Endothelial cell of umbilical vein (primary cell): ENCODE data around the gene AVPR2. TPM values are rescaled to one million over a fixed set of nuclear protein-coding genes. Genes with fewer than 3 reads are reported as not detected.

ENCODE experiments used
- BruUV-seq: library from RNA; stranded (reverse); fragments of 400-500 nt; replicated peaks from 2 replicates; lab custom pipeline; 2021; lab: Mats Ljungman, UMichigan
- CTCF ChIA-PET: fragments of 300-600, 350-600 bp; sonication (Branson Sonifier 250); formaldehyde crosslinking; loops from one replicate; lab custom pipeline; 2021; ENCODE audit warnings: antibody characterized with exemption, inconsistent platforms; lab: Charles Lee
- POLR2A ChIA-PET: fragments of 300-600, 350-600 bp; sonication (Branson Sonifier 250); formaldehyde crosslinking; loops from one replicate; lab custom pipeline; 2021; ENCODE audit warnings: antibody characterized with exemption, inconsistent platforms; lab: Charles Lee
- DNase-seq: peaks from one replicate; pipeline ENCODE4 v3.0.0-alpha.2; 2011; ENCODE audit warnings: low read depth, low spot score
- FAIRE-seq: peaks from 2 replicates; lab custom pipeline; 2011; peaks lifted over from hg19 to GRCh38; lab: Jason Lieb, UNC
- H2AFZ ChIP-seq: 2 replicates; pipeline ENCODE4 v1.6.0; 2012; ENCODE audit warnings: low read depth, low read length, control low read depth, inconsistent platforms
- H3K27ac ChIP-seq: 2 replicates; pipeline ENCODE4 v1.5.1; 2011; ENCODE audit warnings: low read depth, mild to moderate bottlenecking, control low read depth, low read length, moderate library complexity; ENCODE audit not compliant: insufficient read depth
- H3K27me3 ChIP-seq, 2 experiments: 2 replicates each; pipeline versions ENCODE4 v1.6.0 to v1.6.1; 2011; ENCODE audit warnings: low read length in 2 of 2, mixed read lengths in 1 of 2; ENCODE audit not compliant: control insufficient read depth in 2 of 2, insufficient read depth in 2 of 2
- H3K36me3 ChIP-seq, 2 experiments: 2 replicates in 1 of 2; 3 replicates in 1 of 2; pipeline ENCODE4 v1.5.1; 2011; ENCODE audit warnings: low read length in 2 of 2, mild to moderate bottlenecking in 1 of 2, moderate library complexity in 1 of 2; ENCODE audit not compliant: control insufficient read depth in 2 of 2, insufficient read depth in 2 of 2; ENCODE audit errors: extremely low read depth in 1 of 2
- H3K4me1 ChIP-seq: 3 replicates; pipeline ENCODE4 v1.5.1; 2011; ENCODE audit warnings: mild to moderate bottlenecking, low read length; ENCODE audit not compliant: control insufficient read depth, insufficient read depth; ENCODE audit errors: extremely low read depth
- H3K4me2 ChIP-seq: 2 replicates; pipeline ENCODE4 v1.6.1; 2011; ENCODE audit warnings: low read length, control low read depth, mixed read lengths; ENCODE audit not compliant: insufficient read depth
- H3K4me3 ChIP-seq, 3 experiments: fragments of 200-600 bp in 1 of 3; sonication (generic), shearing (Covaris generic) in 1 of 3; replicated peaks in 1 of 3; 2 replicates each; pipeline ENCODE4 v1.5.1; 2011 to 2016; ENCODE audit warnings: control low read depth in 3 of 3, low read length in 3 of 3, mild to moderate bottlenecking in 2 of 3, inconsistent platforms in 1 of 3, low read depth in 1 of 3, moderate library complexity in 1 of 3; ENCODE audit not compliant: insufficient read depth in 1 of 3
- H3K79me2 ChIP-seq: 2 replicates; pipeline ENCODE4 v1.6.0; 2012; ENCODE audit warnings: low read length, inconsistent platforms; ENCODE audit not compliant: control insufficient read depth, insufficient read depth
- H3K9ac ChIP-seq: replicated peaks from 2 replicates; pipeline ENCODE3; 2011; ENCODE audit warnings: low read length, control low read depth; ENCODE audit not compliant: insufficient read depth; ENCODE audit errors: extremely low read depth
- H3K9me1 ChIP-seq: replicated peaks from 3 replicates; pipeline ENCODE4 v1.6.0; 2011; ENCODE audit warnings: mild to moderate bottlenecking, low read length; ENCODE audit not compliant: control insufficient read depth, insufficient read depth; ENCODE audit errors: extremely low read depth
- H3K9me3 ChIP-seq: replicated peaks from 2 replicates; pipeline ENCODE4 v1.5.1; 2012; ENCODE audit warnings: low read length, inconsistent platforms; ENCODE audit not compliant: control insufficient read depth, insufficient read depth
- H4K20me1 ChIP-seq: replicated peaks from 2 replicates; pipeline ENCODE3; 2011; ENCODE audit warnings: mild to moderate bottlenecking, low read length; ENCODE audit not compliant: control insufficient read depth, insufficient read depth; ENCODE audit errors: extremely low read depth
- EZH2 ChIP-seq: IDR thresholded peaks from 2 replicates; pipeline ENCODE4 v1.6.1; 2012; ENCODE audit warnings: borderline replicate concordance, low read depth, mild to moderate bottlenecking, moderate library complexity, low read length, inconsistent platforms; ENCODE audit not compliant: severe bottlenecking
- FOS ChIP-seq: IDR thresholded peaks from 2 replicates; pipeline ENCODE4 v1.6.1; 2011; ENCODE audit warnings: mild to moderate bottlenecking, low read length, moderate library complexity, borderline replicate concordance; ENCODE audit not compliant: insufficient read depth
- JUN ChIP-seq: IDR thresholded peaks from 2 replicates; pipeline ENCODE4 v1.6.1; 2011; ENCODE audit warnings: borderline replicate concordance, low read depth; ENCODE audit not compliant: insufficient read length, insufficient read depth
- MAX ChIP-seq: IDR thresholded peaks from 2 replicates; pipeline ENCODE4 v1.6.1; 2011; ENCODE audit not compliant: insufficient read depth, insufficient read length
- MYC ChIP-seq: IDR thresholded peaks from one replicate; pipeline ENCODE4 v1.6.1; 2011; ENCODE audit warnings: mild to moderate bottlenecking, low read depth, low read length
- POLR2AphosphoS5 ChIP-seq: IDR thresholded peaks from 2 replicates; pipeline ENCODE4 v1.6.1; 2012; ENCODE audit warnings: low read depth, mild to moderate bottlenecking, control low read depth, low read length, moderate library complexity; ENCODE audit not compliant: insufficient read depth
- dilution Hi-C: fragments of 300-500 bp; cut with MboI; formaldehyde crosslinking; loops from one replicate; pipeline ENCODE4 v1.15.0; 2019; ENCODE audit warnings: low sequenced_read_pairs; ENCODE audit not compliant: extremely low pct_ligation_motif_present
- intact Hi-C: fragments of 100-400 bp; cut with micrococcal nuclease; formaldehyde crosslinking; loops from one replicate; pipeline ENCODE4 v1.10.0; 2022
- polyA plus RNA-seq, 4 experiments: library from polyadenylated mRNA; depleted of rRNA in 3 of 4; stranded (reverse) in 3 of 4; unstranded in 1 of 4; fragments of >200 nt; gene quantifications; 2 replicates each; pipeline versions ENCODE4 v1.2.1 to v1.2.3, GENCODE V29; 2011 to 2012; ENCODE audit warnings: missing spikeins in 1 of 4
- total RNA-seq: library from RNA; stranded (reverse); gene quantifications from 2 replicates; pipeline ENCODE4 v1.2.3, GENCODE V29; 2021

The AVPR2 gene
- total and polyA plus RNA-seq, 2 donors (not counting 3 experiments of a cell fraction or from before 2014, with no cell fraction given): not detected

GRCh38 chrX:153913701-153914100 lies 9.2 kb downstream of the AVPR2 start:
- BruUV-seq: no TSS peak
- no peak for TF ChIP-seq JUN
- no peak for TF ChIP-seq EZH2
- no peak for TF ChIP-seq MAX
- TF ChIP-seq FOS: no peak
- no peak for TF ChIP-seq POLR2AphosphoS5
- no peak for TF ChIP-seq MYC
- no peaks in the 10 kb centered on the region for H3K9me1 ChIP-seq
- dilution Hi-C loops (no loop called here), intact Hi-C loops (no loop called here)
- no peak overlapping the region for H3K27ac ChIP-seq
- no peak overlapping the region for H3K4me2 ChIP-seq
- H3K4me1 ChIP-seq: no peaks in the 10 kb centered on the region
- no peak for DNase-seq
- H3K4me3 ChIP-seq: no peak overlapping the region
- H3K27me3 ChIP-seq: no peaks in the 10 kb centered on the region
- H3K9me3 ChIP-seq: no peaks in the 10 kb centered on the region
- H3K36me3 ChIP-seq: no peaks in the 10 kb centered on the region
- no peaks in the 10 kb centered on the region for H3K79me2 ChIP-seq
- no peak for FAIRE-seq
- H4K20me1 ChIP-seq: no peaks in the 10 kb centered on the region
- POLR2A ChIA-PET: no interaction called here
- no peak overlapping the region for H3K9ac ChIP-seq
- no peak overlapping the region for H2AFZ ChIP-seq
- CTCF ChIA-PET: no interaction called here

DNA sequence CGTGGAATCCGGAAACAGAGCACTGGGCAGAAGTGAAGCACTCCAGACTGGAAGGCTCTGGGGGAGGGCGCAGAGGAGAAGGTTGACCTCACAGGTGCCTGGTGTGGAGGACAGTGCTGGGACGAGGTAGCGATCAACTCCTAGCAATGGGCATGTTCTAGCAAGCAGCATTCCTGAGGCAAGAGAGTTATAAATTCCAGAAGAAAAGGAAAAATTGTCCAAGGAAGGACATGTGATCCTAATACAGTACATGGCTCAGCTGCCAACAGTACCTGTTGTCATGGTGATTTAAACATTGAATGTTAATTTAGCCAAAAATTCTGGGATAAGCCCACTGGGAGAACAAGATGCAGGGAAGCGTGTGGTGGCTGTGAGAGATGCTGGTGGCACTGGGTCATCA lies 13.4 kb downstream of the AVPR2 start:
- Histone ChIP-seq H3K9me3 (no peaks in the 10 kb centered on the region), H3K4me3 (no peak overlapping the region), H3K27ac (no peak overlapping the region), H3K4me2 (no peak overlapping the region), H3K79me2 (no peaks in the 10 kb centered on the region), H3K36me3 (peaks cover 0 to 3% of the 10 kb centered on the region in 2 experiments), H3K4me1 (peaks cover 7% of the 10 kb centered on the region), H4K20me1 (no peaks in the 10 kb centered on the region), H2AFZ (no peak overlapping the region), H3K9ac (no peak overlapping the region), H3K27me3 (no peaks in the 10 kb centered on the region), H3K9me1 (no peaks in the 10 kb centered on the region)
- ChIA-PET CTCF (interaction anchor here (1.4 kb wide), 1 partner anchor 30 kb away, joined by 5 read pairs; no protein-coding TSS in a partner anchor), POLR2A (no interaction called here)
- TF ChIP-seq MAX: no peak
- TF ChIP-seq JUN: no peak
- intact Hi-C loops (no loop called here), dilution Hi-C loops (no loop called here)
- no peak for FAIRE-seq
- BruUV-seq: no TSS peak
- no peak for DNase-seq
